IMR-90 (cell line): Measurements from ENCODE around the gene HTT.

ENCODE experiments used
- CTCF ChIP-seq: conservative IDR thresholded peaks from 2 replicates; pipeline ENCODE4 v1.5.1; 2012; ENCODE audit warnings: mild to moderate bottlenecking, low read depth, low read length, improper control_type of control experiment
- NFE2L2 ChIP-seq: fragments of 150-350 bp; IDR thresholded peaks from 2 replicates; pipeline ENCODE4 v1.6.1; 2016; ENCODE audit warnings: low read depth, mild to moderate bottlenecking, low read length
- RCOR1 ChIP-seq: IDR thresholded peaks from 2 replicates; pipeline ENCODE4 v1.6.1; 2012; ENCODE audit warnings: mild to moderate bottlenecking, low read length, improper control_type of control experiment; ENCODE audit not compliant: insufficient replicate concordance

DNA sequence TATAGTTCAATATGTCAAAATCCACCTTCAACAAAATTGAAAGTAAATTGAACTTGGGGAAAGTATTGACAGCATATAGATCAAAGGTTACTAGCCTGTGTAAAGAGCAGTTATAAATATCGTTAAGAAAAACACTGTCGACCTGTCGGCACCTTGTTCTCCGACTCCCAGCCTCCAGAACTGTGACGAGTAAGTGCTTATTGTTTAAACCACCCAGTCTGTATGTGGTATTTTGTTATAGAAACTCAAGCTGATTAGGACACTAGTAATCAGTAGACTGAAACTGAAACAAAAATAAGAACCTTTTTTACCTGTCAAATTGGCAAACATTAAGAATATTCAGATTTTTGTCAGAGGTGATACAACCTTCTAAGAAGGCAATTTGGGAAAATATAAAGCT lies 17.0 kb downstream of the HTT start:
- TF ChIP-seq RCOR1 (no peak), CTCF (no peak), NFE2L2 (no peak)
